CD4-positive, alpha-beta T cell treated with Interleukin-4 for 1 hour (primary cell): ENCODE data around the gene OR7A10.

Source experiments
- DNase-seq, 2 donors: peaks; one replicate each; pipeline ENCODE4 v3.0.0-alpha.2; 2020 to 2022

Gene OR7A10

GRCh38 chr19:14848822-14849221 lies at the start of gene OR7A10:
Gene OR7A10, minus strand, starts transcription at chr19:14848922. Its CDS starts 7,045 bp downstream, at chr19:14841877.
- no peak for DNase-seq

DNA sequence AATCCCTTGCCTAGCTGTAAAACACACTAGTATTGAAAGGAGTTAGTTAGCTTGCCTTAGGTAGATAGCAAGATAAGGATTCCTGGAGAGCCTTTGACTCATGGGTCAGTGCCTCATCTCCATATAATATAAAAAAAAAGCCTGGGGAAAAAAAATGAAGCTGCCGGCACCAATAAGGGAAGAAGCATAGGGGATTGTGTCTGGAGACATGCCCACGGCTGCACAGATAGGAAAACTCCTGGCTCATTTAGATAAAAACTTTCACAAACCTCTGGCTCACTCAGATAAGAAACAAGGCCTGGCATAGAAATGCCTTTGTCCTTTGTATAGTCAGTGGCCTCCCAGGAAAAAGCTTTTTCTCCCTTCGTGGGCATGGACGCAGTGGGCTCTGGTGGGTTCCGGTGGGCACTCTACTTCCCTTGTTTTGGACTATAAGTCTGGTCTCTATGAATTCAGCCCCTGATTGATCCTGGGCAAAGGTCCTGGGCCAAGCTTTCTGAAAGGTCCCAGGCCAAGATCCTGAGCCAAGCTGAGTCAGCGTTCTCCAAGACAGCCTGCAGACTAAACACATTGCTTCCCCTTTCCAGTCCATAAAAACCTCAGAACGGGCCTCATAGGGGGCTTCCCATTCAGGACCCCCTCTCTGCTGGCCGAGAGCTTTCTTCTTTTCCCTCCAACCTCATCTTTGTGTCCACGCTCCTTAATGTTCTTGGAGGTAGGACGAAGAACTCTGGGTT lies 42.1 kb upstream of the OR7A10 start:
- DNase-seq: no peak

DNA sequence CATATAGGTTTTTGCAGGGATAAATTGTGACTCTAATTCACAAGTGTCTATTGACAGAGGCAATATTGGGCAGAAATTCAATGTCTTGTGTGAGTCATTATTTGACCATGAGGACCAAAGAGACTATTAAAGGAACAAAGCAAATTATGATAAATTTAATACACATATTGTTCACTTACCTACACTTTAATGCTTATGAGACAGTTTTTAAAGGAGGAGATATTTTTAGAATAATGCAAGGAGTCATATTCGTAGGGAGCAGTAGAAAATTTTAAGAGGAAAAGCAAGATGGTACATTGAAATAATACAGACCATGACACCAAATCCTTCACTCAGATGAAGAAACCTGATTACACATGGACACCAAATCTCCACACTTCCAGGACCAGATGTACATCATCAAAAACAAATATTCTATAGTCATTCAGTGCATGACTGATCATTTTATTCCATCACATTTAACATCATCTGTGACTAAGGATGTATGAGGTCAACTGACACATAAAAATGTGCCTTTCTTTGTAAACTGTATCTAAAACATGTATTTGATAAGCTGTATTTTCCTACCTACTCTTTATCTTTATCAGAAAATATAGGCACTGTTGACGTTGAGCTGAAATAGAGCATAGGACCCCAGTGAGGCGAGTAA lies 41.4 kb upstream of the OR7A10 start:
- DNase-seq: no peak

DNA sequence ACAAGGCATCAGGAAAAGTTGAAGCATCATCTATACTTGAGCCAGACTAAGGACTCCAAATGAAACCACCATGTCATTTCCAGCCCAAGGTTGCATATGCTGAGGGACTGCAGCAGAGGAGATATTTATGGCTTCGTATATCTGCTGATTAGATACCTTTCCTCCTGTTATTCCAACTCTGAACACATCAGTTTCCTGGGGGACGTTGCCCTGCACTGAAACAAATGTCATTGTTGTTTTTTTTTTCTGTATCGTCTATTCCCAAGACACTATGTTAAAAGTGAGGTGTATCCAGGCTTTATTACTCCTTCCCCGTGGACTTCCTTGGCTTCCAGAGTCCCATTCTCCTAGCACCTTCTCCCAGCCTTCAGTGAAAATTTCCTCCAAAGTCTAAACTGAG lies 37.3 kb upstream of the OR7A10 start, which contains the start of gene OR7A17:
Gene OR7A17, minus strand, starts transcription at position 101 of the 400 bp plus-strand sequence. CDS start 4,777 bp downstream, outside the sequence.
- no peak for DNase-seq

DNA sequence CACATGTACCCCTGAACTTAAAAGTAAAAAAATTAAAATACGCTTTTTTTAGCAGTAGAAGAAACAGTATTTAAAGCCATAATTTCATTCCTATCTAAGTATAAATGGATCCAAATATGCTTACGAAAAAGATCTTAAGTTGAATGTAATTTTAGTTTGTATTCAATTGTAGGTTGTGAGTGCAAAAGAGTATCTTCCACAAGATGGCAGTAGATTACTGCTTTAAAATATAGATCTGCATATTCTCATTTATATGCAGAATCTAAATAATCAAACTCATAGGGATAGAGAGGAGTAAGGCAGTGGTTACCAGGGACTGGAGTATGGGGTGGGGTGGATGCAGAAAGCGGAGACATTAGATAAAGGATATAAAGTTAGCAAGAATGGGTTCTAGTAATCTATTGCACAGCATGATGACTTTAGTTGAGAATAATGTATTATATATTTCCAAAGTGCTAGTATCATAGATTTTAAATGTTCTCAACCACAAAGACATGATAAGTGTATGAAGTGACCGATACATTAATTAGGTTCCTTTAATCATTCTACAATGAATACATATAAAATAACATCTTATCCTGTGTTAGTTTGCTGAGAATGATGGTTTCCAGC lies 23.0 kb upstream of the OR7A10 start:
- DNase-seq: peak in 1 of 2 donors; percentile 1

DNA sequence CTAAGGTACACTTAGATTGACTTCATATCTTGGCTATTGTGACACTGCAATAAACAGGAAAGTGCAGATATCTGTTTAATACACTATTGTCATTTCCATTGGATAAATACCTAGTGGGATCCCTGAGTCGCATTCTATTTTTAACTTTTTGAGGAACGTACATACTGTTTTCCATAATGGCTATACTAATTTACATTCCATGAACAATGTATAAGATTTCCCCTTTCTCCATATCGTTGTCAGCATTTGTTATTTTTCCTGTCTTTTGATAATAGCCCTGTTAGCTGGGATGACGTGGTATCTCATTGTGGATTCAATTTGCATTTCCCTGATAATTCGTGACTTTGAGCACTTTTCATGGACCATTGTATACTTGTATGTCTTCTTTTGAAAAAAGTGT lies 19.8 kb upstream of the OR7A10 start:
- no peak for DNase-seq

DNA sequence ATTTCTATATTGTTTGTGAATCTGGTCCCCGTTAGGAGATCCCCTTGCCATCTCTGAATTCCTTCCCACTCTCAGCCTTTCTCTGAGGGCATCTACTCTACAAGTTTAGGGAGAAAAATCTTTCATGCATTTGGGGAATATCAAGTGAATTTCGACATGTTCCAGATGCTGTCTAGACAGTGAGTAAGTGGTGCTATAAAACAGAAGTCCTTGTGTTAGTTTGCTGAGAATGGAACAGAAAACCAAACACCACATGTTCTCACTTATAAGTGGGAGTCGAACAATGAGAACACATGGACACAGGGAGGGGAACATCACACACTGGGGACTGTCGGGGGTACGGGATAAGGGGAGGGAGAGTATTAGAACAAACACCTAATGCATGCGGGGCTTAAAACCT lies 5.1 kb downstream of the OR7A10 start:
- no peak for DNase-seq

DNA sequence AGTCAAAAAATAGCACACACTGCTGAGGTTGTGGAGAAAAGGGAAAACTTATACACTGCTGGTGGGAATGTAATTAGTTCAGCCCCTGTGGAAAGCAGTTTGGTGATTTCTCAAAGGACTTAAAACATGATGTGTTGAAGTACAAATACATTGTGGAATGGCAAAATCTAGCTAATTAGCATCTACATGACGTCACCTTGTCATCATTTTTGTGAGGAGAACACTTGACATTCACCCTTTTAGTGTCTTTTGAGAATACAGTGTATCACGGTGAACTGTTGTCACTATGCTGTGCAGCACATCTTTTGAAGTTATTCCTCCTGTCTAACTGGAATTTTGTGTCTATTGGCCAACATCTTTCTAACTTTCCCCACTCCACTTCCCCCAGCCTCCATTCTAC lies 5.6 kb downstream of the OR7A10 start:
- DNase-seq: no peak

GRCh38 chr19:14840206-14840605 lies 8.5 kb downstream of the OR7A10 start:
- DNase-seq: no peak

GRCh38 chr19:14837391-14837790 lies 11.3 kb downstream of the OR7A10 start:
- DNase-seq: no peak

GRCh38 chr19:14835011-14835410 lies 13.7 kb downstream of the OR7A10 start, which contains the start of the genes OR7A5 and OR7C1:
Gene OR7A5, minus strand, starts transcription at chr19:14835185. Its CDS starts 6,944 bp downstream, at chr19:14828241.
Gene OR7C1, minus strand, starts transcription at chr19:14835185. Its CDS starts 35,049 bp downstream, at chr19:14800136.
- no peak for DNase-seq

- DNase-seq: no peak
These were observed 18.0 kb downstream of the OR7A10 start for GRCh38 chr19:14830702-14831101.

DNA sequence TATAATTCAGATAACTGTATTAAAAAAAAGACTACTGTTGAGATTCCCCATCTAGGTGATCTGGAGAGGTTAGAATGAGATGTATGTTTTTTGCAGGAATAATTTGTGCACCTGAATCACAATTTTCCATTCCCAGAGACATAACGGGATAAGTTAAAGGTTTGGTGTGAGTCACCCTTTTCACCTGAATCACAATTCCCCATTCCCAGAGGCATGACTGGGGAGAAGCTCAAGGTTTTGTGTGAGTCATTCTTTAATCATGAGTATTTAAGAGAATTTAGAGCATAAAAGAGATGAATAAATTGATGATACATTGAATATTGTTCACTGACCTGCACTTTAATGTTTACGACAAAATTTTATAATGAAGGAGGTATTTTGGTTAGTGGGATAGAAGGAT lies 22.7 kb downstream of the OR7A10 start:
- DNase-seq: no peak

GRCh38 chr19:14821937-14822336 lies 26.8 kb downstream of the OR7A10 start:
- no peak for DNase-seq

DNA sequence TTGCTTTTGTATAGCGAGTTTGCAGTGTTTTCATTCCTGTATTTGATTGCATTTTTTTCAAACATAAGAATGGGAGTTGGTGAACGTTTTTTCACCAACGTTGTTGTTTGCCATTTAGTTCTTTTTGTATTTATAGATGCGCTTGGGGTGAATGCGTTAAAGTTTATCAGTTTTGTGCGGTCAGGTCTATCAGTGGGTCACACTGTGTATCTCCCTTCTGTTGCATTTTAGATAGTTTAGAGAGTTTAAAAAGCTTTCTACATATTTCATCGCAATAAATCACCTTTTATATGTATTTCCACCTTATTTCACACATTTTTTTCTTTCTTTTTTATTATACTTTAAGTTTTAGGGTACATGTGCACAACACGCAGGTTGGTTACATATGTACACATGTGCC lies 30.1 kb downstream of the OR7A10 start:
- no peak for DNase-seq

DNA sequence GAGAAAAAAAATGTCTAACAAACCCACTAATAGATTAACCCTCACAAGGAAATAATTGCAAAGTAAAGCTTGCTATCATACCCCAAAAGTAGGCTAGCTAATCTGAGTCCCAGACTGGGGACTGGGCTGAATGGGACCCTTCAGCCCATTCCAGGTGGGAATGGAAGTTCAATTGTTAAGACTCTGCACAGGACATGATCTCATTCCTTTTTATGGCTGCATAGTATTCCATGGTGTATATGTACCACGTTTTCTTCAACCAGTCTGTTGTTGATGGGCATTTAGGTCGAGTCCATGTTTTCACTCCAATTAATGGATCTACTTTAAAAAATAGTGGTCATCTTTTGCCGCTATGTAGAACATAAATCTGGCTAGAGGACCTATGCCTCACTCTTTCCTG lies 31.7 kb downstream of the OR7A10 start:
- DNase-seq: no peak

GRCh38 chr19:14814982-14815652 lies 33.6 kb downstream of the OR7A10 start:
- DNase-seq: no peak

GRCh38 chr19:14809272-14810057 lies 39.3 kb downstream of the OR7A10 start:
- DNase-seq: no peak

GRCh38 chr19:14804765-14805164 lies 44.0 kb downstream of the OR7A10 start:
- no peak for DNase-seq

GRCh38 chr19:14798760-14799159 lies 50.0 kb downstream of the OR7A10 start:
- no peak for DNase-seq

DNA sequence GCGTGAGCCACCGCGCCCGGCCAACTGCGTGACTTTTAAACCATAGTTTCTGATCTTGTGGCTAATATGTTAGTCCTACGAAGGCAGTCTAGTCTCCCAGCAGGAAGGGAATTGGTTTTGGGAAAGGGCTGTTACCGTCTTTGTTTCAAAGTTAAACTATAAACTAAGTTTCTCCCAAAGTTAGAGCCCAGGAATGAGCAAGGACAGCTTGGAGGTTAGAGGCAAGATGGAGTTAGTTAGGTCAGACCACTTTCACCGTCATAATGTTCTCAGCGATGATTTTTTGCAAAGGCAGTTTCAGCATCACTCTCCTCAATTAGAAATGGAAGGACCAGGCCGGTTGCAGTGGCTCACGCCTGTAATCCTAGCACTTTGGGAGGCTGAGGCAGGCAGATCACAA lies 52.7 kb downstream of the OR7A10 start:
- DNase-seq: no peak

DNA sequence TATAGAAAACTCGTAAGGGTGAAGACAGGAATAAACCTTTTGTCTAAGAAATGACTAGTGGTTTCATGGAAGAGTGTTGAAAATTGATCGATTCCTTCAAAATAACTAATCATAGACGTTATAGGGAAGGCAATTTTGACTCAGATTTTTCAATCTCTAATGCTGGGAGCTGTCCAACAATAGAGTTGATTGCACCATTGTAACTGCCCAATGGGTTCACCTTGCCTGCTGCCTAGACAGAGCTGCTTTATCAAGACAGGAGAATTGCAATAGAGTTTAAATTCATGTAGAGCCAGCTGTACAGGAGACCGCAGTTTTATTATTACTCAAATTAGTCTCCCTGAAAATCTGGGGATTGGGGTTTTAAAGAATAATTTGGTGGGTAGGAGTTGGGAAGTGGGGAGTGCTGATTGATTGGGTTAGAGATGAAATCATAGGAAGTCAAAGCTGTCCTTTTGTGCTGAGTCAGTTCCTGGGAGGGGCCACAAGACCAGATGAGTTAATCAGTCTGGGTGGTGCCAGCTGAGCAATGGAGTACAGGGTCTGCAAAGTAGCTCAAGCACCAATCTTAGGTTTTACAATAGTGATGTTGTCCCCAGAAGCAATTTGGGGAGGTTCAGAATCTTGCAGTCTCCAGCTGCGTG lies 53.5 kb downstream of the OR7A10 start:
- DNase-seq: no peak
